Large intestine (tissue), 3 donors: Measurements from ENCODE around the gene SVOP. TPM values are rescaled to one million over a fixed set of nuclear protein-coding genes. Genes with fewer than 3 reads are reported as not detected.

Experiments
- DNase-seq, 2 donors: peaks; one replicate each; pipeline versions ENCODE4 v3.0.0 to v3.0.0-alpha.2; 2013
- H3K27ac ChIP-seq: one replicate; pipeline ENCODE4 v1.5.1; 2013; ENCODE audit warnings: low read length
- H3K27me3 ChIP-seq: 2 replicates; pipeline ENCODE4 v1.6.1; 2013; ENCODE audit warnings: low read length; ENCODE audit not compliant: control insufficient read depth, insufficient read depth
- H3K36me3 ChIP-seq: 2 replicates; pipeline ENCODE4 v1.6.1; 2013; ENCODE audit warnings: low read length; ENCODE audit not compliant: control insufficient read depth, insufficient read depth
- H3K4me1 ChIP-seq: one replicate; pipeline ENCODE4 v1.6.1; 2013; ENCODE audit warnings: low read length; ENCODE audit not compliant: control insufficient read depth, insufficient read depth
- H3K4me3 ChIP-seq: one replicate; pipeline ENCODE4 v1.5.1; 2013; ENCODE audit warnings: low read length
- H3K9me3 ChIP-seq: one replicate; pipeline ENCODE4 v1.6.1; 2013; ENCODE audit warnings: mild to moderate bottlenecking, low read depth, low read length, moderate library complexity; ENCODE audit not compliant: control insufficient read depth
- WGBS: methylation state at CpG from one replicate; pipeline ENCODE4 v1.1.5; 2013; ENCODE audit warnings: low lambda C conversion rate; ENCODE audit not compliant: insufficient coverage; 5-methylcytosine and 5-hydroxymethylcytosine counted together
- polyA plus RNA-seq: library from polyadenylated mRNA; unstranded; fragments of 120-200 nt; gene quantifications from one replicate; pipeline ENCODE4 v1.2.1, GENCODE V29; 2013

The SVOP gene
- polyA plus RNA-seq, 1 donor = 2.1 TPM

DNA sequence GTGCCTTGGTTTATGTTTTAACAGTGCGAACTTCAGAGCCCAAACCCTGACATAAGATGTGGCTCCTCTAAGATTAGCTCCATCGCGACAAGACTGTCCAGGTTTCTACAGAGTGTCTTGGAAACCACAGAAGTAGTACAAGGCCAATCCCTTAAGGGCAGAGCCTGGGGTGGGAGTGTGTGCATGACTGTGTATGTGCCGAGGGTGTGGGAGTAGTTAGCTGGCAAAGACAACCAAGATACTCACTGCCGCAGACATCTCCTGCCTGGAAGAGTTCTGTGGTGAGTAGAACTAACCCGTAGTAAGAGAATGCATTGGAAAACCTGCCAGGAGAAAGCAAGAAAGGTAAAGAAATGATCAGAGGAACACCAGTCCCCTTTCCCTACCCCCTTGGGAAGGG lies 86.9 kb downstream of the SVOP start:
- no peaks in the 10 kb centered on the region for H3K4me1 ChIP-seq

DNA sequence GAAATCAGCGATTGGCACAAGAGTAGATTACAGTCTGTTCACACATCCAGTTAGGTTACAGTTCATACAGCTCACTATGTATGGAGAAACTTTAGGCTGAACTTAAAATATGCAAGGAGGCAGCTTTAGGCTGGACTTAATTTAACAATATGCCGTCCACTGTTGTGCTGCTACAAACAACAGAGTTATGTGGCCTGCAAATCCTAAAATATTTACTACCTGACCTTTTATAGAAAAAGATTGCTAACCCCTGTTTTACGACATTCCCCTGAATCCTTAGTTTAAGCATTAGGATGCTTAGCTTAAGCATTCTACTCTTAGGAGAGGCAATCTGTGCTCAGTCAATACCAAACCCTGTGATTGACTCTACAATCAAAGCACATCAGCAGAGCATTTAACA lies 90.1 kb downstream of the SVOP start:
- Histone ChIP-seq H3K27me3 (no peaks in the 10 kb centered on the region), H3K36me3 (no peaks in the 10 kb centered on the region), H3K4me1 (no peaks in the 10 kb centered on the region), H3K27ac (no peak overlapping the region), H3K9me3 (no peaks in the 10 kb centered on the region), H3K4me3 (no peak overlapping the region)
- WGBS = no CpG with 5 or more reads among the region's 3 CpGs
- no peak for DNase-seq

More for the DNA sequence above, 86.9 kb downstream of the SVOP start:
- H3K36me3 ChIP-seq = no peaks in the 10 kb centered on the region
- H3K9me3 ChIP-seq = no peaks in the 10 kb centered on the region
- DNase-seq = no peak
- no CpG with 5 or more reads among the region's 6 CpGs for WGBS
- H3K27me3 ChIP-seq = peaks cover 7% of the 10 kb centered on the region
- H3K27ac ChIP-seq = no peak overlapping the region
- H3K4me3 ChIP-seq = no peak overlapping the region

DNA sequence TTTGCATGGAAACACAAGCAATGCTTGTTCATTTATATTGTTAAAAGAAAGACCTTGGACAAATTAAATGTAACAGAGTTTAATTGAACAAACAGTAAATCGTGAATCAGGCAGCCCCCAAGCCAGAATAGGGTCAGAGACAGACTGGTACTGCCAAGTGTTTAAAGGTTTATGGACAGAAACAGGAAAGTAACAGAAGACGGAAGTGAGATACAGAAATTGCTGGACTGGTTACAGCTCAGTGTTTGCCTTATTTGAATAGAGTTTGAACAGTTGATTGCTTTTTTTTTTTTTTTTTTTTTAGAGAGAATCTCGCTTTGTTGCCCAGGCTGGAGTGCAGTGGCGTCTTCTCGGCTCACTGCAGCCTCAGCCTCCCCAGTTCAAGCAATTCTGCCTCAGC lies 90.7 kb downstream of the SVOP start:
- Histone ChIP-seq H3K4me1 (no peaks in the 10 kb centered on the region), H3K4me3 (no peak overlapping the region), H3K27me3 (no peaks in the 10 kb centered on the region), H3K9me3 (no peaks in the 10 kb centered on the region), H3K27ac (no peak overlapping the region), H3K36me3 (no peaks in the 10 kb centered on the region)
- 33% methylated on average over 1 of the region's 5 CpGs for WGBS
- DNase-seq = no peak

DNA sequence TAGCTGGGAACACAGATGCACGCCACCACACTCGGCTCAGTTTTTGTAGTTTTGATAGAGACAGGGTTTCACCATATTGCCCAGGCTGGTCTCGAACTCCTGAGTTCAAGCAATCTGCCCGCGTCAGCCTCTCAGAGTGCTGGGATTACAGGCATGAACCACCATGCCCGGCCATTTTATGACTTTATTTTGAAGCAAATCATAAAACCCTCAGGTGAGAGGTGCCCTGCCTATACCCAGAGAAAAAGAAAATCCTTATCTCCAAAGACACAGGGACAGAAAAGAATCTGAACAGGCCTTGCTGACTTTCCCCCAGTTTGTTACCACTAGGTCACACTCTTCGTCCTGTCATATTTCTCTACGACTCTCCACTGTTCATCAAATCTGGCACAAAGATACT lies 92.2 kb downstream of the SVOP start:
- H3K36me3 ChIP-seq = no peaks in the 10 kb centered on the region
- no peaks in the 10 kb centered on the region for H3K9me3 ChIP-seq
- DNase-seq = no peak
- H3K27me3 ChIP-seq = no peaks in the 10 kb centered on the region
- H3K4me1 ChIP-seq = no peaks in the 10 kb centered on the region
- H3K27ac ChIP-seq = no peak overlapping the region
- 73% methylated on average over 2 of the region's 8 CpGs for WGBS
- no peak overlapping the region for H3K4me3 ChIP-seq

DNA sequence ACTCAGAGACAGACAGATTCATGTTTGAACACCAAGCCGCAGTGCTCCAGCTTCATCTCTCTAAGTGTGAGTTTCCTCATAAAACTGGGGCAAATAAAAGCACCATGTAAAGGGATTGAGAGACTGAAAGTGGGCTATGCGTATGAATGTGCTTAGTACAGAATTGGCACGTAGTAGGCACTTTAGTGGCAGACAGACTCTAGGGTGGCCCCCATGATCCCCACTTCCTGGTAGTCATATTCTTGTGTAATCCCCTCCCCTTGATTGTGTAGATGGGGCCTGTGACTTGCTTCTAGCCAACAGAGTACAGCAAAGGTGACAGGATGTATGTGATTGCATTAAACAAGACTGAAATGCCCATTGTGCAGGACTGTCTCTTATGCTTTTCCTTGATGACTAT lies 98.0 kb downstream of the SVOP start:
- no peak overlapping the region for H3K4me3 ChIP-seq
- no peaks in the 10 kb centered on the region for H3K4me1 ChIP-seq
- no peaks in the 10 kb centered on the region for H3K36me3 ChIP-seq
- no peak overlapping the region for H3K27ac ChIP-seq
- H3K9me3 ChIP-seq = no peaks in the 10 kb centered on the region
- WGBS = no CpG with 5 or more reads among the region's 3 CpGs
- no peaks in the 10 kb centered on the region for H3K27me3 ChIP-seq
- DNase-seq = no peak

DNA sequence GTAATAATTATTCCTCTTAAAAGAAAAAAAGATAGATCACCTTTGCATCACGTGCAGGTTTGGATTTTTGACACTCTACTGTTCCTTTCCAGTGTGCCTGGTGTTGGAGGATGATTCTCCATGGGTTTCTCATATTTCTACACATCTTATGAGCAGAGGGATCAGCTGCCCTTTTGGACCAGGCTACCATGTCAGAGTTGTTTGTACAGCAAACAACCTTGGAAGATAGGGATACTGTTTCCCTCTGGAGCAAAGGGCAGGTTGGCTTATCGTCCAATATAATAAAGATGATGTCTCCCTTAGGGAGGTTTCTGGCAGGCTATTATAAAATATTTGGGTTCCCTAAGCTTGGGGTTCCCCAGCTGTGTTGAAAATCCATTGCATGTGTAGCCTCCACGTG lies 98.9 kb downstream of the SVOP start:
- H3K27ac ChIP-seq = no peak overlapping the region
- DNase-seq = no peak
- H3K4me1 ChIP-seq = no peaks in the 10 kb centered on the region
- H3K27me3 ChIP-seq = no peaks in the 10 kb centered on the region
- H3K9me3 ChIP-seq = no peaks in the 10 kb centered on the region
- no peak overlapping the region for H3K4me3 ChIP-seq
- WGBS = no CpG with 5 or more reads among the region's 3 CpGs
- no peaks in the 10 kb centered on the region for H3K36me3 ChIP-seq

DNA sequence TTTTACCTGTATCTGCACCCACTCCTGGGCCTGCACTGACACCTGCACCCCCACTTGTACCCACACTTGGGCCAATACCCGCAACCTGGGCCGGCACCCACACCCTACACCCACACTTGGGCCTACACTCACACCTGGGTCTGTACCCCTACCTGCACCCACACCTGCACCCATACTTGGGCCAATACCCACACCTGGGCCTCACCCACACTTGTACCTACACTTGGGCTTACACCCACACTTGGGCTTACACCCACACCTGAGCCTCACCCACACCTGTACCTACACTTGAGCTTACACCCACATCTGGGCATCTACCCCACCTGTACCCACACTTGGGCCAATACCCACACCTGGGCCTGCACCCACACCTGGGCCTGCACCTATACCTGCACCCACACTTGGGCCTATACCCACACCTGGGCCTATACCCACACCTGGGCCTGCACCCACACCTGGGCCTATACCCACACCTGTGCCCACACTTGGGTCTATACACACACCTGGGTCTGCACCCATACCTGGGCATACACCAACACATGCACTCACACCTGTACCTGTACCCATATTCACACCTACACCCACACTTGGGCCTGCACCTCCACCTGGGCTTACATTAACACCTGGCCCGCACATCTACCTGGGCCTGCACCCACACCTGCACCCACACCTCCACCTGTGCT lies 101.8 kb downstream of the SVOP start:
- Histone ChIP-seq H3K4me3 (no peak overlapping the region), H3K9me3 (no peaks in the 10 kb centered on the region), H3K4me1 (no peaks in the 10 kb centered on the region), H3K27me3 (no peaks in the 10 kb centered on the region), H3K36me3 (no peaks in the 10 kb centered on the region), H3K27ac (no peak overlapping the region)
- whole genome bisulfite sequencing = no CpG with 5 or more reads among the region's 3 CpGs
- no peak for DNase-seq

DNA sequence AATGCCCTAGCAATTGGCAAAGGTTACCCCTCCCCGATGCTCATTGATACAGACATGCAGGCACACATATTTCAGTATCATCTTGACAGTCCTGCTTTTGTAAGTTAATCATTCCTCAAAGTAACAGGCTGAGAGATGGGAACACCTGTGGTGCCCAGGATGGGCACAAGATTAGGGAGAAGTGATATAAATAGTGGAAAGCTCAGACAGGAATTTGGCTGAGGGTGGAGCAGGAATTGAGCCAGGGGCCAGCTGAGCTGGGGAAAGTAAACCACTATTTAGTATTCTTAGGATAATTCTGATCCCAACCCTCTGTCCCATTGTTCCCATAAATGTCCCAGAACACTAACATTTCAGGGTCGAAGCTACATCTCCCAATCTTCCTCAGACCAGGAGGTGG lies 102.7 kb downstream of the SVOP start:
- no peak overlapping the region for H3K4me3 ChIP-seq
- H3K4me1 ChIP-seq = no peaks in the 10 kb centered on the region
- 50% methylated on average over 1 of the region's 2 CpGs for WGBS
- DNase-seq = no peak
- no peak overlapping the region for H3K27ac ChIP-seq
- no peaks in the 10 kb centered on the region for H3K9me3 ChIP-seq
- H3K27me3 ChIP-seq = no peaks in the 10 kb centered on the region
- no peaks in the 10 kb centered on the region for H3K36me3 ChIP-seq

DNA sequence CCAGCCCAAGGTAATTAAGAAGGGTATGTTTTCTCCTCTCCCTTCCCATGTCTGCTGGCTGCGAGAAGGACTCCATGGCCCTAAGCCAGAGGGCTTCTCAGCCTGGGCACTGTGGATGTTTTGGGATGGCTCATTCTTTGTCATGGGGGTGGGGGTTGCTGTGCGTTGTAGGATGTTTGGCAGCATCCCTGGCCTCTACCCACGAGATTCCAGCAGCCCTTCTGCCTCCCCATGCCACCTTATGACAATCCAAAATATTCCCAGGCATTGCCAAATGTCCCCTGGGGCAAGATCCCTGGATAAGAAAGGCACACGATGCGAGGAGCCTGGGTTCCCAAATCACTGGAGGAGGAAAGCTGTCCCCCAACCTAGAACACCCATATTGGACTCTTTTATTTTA lies 104.5 kb downstream of the SVOP start:
- Histone ChIP-seq H3K9me3 (no peaks in the 10 kb centered on the region), H3K27me3 (no peaks in the 10 kb centered on the region), H3K4me3 (no peak overlapping the region), H3K27ac (no peak overlapping the region), H3K4me1 (no peaks in the 10 kb centered on the region), H3K36me3 (no peaks in the 10 kb centered on the region)
- no peak for DNase-seq
- WGBS = 0% methylated on average over 1 of the region's 5 CpGs

DNA sequence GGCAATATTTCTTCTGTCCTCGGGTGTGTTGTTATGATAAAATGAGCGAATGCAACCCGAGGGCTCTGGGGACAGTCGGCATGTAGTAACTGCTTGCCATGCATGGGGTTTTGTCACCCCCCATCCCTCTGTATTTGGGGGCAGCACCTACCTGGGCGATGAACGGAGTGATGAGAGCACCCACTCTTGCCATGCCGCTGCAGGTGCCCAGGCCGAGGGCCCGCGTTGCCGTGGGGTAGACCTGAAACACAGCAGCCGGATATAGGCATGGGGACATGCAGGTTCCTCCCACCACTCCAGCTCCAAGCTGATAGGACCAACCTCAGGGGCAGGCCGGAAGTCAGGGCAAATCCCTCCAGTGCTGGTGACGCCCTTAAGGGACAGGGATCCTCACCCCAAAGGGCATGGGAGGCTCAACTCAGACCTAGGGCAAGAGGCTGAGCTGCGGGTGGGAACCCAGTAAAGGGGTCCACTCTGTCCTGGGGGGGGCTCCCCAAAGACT lies 105.2 kb downstream of the SVOP start:
- no peaks in the 10 kb centered on the region for H3K9me3 ChIP-seq
- H3K27ac ChIP-seq = no peak overlapping the region
- H3K4me1 ChIP-seq = no peaks in the 10 kb centered on the region
- no CpG with 5 or more reads among the region's 15 CpGs for WGBS
- DNase-seq = no peak
- H3K4me3 ChIP-seq = no peak overlapping the region
- no peaks in the 10 kb centered on the region for H3K27me3 ChIP-seq
- H3K36me3 ChIP-seq = no peaks in the 10 kb centered on the region

DNA sequence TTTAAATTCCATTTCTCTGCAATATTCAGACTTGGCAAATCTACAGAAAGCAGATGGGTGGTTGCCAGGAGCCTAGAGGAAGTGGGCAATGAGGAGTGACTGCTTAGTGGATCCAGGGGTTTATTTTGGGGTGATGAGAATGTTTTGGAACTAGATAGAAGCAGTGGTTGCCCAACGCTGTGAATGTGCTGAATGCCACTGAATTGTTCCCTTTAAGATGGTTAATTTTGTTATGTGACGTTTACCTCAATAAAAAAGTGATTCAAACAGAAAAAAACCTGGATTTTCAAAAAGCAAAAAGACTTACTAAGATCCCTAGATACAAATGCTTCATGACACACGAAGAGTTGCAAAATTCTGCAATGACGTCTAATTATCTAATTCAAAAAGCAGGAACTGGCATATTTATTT lies 106.7 kb downstream of the SVOP start:
- no peak for DNase-seq
- no peaks in the 10 kb centered on the region for H3K27me3 ChIP-seq
- no peak overlapping the region for H3K27ac ChIP-seq
- no peak overlapping the region for H3K4me3 ChIP-seq
- no peaks in the 10 kb centered on the region for H3K9me3 ChIP-seq
- H3K4me1 ChIP-seq = no peaks in the 10 kb centered on the region
- H3K36me3 ChIP-seq = no peaks in the 10 kb centered on the region
- WGBS = 20% methylated on average over 1 of the region's 4 CpGs
